CD4-positive, alpha-beta T cell treated with Interleukin-15 for 1 hour (primary cell): ENCODE data around the gene CRHBP.
"Not testable (repeated sequence)": the region's sequence is repeated elsewhere in the genome, so short reads cannot be mapped to it uniquely, and the experiment has no call there.

Source experiments
- DNase-seq: peaks from one replicate; pipeline ENCODE4 v3.0.0-alpha.2; 2020

CRHBP gene, protein sequence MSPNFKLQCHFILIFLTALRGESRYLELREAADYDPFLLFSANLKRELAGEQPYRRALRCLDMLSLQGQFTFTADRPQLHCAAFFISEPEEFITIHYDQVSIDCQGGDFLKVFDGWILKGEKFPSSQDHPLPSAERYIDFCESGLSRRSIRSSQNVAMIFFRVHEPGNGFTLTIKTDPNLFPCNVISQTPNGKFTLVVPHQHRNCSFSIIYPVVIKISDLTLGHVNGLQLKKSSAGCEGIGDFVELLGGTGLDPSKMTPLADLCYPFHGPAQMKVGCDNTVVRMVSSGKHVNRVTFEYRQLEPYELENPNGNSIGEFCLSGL

GRCh38 chr5:76952795-76953536 is at the start of gene CRHBP:
TSS of gene CRHBP (plus strand) at chr5:76953045. CDS start at chr5:76953135, 90 bp downstream.
- DNase-seq, result no peak

GRCh38 chr5:76908166-76908565 is 44.7 kb upstream of the CRHBP start:
- DNase-seq, result no peak

DNA sequence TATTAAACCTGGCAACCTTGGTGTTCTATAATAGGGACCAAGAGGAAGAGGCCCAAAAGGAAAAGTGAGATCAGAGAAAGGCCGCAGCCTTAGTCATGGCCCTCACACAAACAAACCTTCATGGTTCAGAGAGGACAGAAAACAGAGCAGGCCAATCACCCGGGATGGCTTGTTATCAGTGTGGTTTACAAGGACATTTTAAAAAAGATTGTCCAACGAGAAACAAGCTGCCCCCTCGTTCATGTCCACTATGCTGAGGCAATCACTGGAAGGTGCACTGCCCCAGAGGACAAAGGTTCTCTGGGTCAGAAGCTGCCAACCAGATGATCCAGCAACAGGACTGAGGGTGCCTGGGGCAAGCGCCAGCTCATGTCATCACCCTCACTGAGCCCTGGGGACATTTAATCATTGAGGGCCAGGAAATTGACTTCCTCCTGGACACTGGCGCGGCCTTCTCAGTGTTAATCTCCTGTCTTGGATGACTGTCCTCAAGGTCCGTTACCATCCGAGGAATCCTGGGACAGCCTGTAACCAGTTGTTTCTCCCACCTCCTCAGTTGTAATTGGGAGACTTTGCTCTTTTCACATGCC is 42.4 kb upstream of the CRHBP start:
- not testable (repeated sequence) for DNase-seq

DNA sequence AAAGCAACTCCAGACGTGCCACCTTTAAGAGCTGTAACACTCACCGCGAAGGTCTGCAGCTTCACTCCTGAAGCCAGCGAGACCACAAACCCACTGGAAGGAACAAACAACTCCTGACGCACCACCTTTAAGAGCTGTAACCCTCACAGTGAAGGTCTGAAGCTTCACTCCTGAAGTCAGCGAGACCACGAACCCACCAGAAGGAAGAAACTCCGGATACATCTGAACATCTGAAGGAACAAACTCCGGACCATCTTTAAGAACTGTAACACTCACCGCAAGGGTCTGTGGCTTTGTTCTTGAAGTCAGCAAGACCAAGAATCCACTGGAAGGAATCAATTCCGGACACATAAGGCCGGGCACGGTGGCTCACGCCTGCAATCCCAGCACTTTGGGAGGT is 38.2 kb upstream of the CRHBP start:
- not testable (repeated sequence) for DNase-seq

DNA sequence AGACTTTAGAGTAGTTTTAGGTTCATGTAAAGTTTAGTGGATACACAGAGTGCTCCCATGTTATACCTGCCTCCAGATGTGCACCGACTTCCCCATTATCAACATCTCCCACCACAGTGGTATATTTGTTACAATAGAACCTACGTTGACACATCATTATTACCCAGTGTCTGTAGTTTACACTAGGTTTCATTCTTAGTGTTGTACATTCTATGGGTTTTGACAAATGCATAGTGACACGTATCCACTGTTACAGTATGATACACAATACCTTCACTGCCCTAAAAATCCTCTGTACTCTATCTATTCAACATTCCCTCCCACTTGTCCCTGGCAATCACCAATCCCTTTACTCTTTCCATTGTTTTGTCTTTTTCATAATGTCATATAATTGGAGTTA is 34.3 kb upstream of the CRHBP start:
- no peak for DNase-seq

GRCh38 chr5:76920491-76920890 is 32.4 kb upstream of the CRHBP start:
- no peak for DNase-seq

DNA sequence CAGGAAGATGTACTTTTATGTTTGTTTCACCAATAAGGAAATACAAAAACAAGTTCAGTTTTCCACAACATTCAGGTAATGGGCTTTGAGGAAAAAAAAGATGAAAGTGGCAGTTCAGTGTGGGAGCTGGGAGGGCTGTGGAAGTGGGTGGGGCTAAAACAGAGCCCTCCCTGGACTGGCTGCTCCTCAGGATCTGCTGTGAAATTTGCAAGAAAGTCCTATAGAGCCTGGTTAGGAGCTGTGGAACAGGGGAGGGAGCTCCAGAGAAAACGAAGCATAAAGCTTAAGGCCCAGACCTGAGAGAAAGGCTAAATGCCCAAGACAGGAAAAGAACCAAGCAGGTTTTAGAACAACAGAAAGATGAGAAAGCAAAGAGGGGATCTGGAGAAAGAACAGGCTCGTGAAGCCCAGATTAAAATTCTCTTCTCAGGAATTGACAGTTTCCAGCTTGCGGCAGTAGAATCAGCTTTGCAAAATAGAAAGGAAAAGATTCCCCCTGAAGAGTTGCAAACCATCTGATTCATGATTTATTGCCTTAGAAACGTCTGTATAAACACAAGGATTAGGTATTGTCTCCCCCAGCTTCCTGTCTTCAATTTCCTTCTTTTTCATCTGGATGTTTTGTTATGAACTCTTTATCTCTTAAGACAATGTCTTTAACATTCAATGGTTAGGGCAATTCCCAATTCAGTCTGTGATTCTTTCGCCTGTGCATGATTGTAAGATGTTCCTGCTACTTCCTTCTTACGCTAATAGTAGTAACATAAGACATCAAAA is 26.3 kb upstream of the CRHBP start:
- DNase-seq, result no peak

DNA sequence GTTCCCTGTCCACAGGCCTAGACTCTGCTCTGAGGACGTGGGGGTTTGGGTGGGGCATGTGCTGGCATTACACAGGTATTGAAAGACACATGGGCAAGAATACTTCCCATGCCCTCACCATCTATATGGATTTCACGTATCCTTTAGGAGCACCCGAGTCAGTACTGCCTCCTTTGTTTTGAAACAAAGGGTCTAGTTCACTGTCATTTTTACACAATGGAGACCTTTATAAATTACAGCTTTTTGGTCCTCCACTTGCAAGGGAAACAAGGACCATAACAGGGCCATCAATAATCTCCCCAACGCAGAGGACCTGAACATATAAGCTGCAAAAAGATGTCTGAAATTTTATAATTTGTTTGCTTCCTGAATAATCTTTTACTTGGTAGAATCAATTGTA is 24.9 kb upstream of the CRHBP start:
- no peak for DNase-seq

DNA sequence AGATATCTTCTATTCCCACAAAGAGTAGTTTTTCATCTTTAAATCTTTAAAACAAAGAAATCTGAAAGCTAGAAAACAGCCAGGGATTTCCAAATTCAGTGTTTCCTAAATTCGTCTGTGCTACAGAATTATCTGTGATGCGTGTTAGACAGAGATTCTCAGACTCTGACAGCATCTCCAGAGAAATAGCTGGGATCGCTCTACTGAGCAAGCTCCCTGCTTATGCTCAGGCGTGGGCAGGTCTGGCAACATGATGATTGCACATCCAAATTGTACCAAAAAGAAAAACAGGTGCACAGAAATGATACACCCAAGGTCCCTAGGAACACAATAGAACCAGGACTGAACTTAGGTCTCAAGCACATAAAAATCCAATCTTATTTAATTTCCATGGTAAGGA is 22.8 kb upstream of the CRHBP start:
- no peak for DNase-seq

DNA sequence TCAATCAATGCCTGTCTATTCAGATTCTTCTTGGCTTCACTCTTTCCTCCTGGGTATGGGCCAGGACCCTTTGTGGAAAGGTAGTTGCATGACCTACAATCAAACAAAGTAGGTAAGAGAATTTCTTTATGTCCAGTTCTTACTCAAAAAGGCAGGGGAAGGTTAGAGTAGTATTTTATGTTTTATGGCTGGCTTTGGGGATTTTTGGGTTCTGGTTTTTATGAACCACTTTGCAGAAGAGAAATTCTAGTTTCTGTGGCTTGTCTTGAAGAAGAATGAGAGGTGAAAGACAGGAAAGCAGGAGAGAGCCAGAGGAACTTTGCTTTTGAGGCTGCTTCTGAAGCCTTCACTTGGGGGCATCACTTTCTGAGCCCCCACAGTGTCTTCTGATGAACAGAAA is 14.7 kb upstream of the CRHBP start:
- no peak for DNase-seq

GRCh38 chr5:76941000-76941399 is 11.8 kb upstream of the CRHBP start:
- no peak for DNase-seq

- DNase-seq, result no peak
These were observed 11.4 kb upstream of the CRHBP start for GRCh38 chr5:76941442-76941841.

DNA sequence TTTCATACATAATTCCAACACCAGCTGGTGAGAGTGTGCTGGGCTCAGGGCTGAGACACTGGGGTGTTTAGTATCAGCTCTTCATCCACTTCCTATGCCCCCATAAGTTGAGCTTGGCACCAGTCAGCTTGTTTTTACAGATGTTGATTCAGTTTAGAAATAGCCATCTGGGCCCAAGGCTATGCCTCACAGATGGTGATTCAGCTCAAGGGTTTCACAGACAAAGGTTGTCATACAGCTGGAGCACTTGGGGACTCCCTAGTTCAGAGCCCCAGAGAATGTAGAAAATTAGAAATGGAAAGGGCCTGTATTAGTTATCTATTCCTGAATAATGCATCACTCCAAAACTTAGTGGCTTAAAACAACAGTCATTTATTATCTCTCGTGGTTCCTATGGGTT is 10.3 kb upstream of the CRHBP start:
- DNase-seq, result no peak

- no peak for DNase-seq
These were observed 9.8 kb upstream of the CRHBP start for GRCh38 chr5:76943006-76943405.

GRCh38 chr5:76944638-76945037 is 8.2 kb upstream of the CRHBP start:
- no peak for DNase-seq

DNA sequence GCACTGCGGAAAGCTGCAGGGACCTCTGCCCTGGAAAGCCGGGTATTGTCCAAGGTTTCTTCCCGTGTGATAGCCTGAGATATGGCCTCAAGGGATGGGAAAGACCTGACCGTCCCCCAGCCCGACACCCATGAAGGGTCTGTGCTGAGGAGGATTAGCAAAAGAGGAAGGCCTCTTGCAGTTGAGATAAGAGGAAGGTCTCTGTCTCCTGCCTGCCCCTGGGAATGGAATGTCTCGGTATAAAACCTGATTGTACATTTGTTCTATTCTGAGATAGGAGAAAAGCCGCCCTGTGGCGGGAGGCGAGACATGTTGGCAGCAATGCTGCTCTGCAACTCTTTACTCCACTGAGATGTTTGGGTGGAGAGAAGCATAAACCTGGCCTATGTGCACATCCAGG is 7.6 kb upstream of the CRHBP start:
- not testable (repeated sequence) for DNase-seq

- no peak for DNase-seq
These were observed 6.8 kb upstream of the CRHBP start for GRCh38 chr5:76946090-76946489.

DNA sequence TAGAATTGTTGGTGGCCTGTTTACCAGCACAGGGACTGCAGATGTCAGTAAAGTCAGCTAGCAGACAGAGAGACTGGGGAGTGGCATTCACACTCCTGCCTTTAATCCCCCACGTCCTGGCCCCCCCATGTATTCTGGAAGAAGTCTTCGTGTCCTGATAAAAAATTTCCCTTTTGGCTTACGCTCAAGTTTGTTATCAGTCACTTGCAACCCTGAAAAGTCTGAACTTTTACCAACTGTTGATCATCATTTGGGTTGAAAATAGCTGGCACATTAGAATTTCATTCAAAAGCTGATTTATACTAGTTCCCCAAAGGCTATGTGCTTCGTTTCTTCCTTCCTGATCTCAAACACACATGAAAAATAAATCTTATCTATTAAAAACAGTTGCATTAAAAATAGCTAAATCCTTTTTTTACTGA is 5.8 kb upstream of the CRHBP start:
- no peak for DNase-seq

DNA sequence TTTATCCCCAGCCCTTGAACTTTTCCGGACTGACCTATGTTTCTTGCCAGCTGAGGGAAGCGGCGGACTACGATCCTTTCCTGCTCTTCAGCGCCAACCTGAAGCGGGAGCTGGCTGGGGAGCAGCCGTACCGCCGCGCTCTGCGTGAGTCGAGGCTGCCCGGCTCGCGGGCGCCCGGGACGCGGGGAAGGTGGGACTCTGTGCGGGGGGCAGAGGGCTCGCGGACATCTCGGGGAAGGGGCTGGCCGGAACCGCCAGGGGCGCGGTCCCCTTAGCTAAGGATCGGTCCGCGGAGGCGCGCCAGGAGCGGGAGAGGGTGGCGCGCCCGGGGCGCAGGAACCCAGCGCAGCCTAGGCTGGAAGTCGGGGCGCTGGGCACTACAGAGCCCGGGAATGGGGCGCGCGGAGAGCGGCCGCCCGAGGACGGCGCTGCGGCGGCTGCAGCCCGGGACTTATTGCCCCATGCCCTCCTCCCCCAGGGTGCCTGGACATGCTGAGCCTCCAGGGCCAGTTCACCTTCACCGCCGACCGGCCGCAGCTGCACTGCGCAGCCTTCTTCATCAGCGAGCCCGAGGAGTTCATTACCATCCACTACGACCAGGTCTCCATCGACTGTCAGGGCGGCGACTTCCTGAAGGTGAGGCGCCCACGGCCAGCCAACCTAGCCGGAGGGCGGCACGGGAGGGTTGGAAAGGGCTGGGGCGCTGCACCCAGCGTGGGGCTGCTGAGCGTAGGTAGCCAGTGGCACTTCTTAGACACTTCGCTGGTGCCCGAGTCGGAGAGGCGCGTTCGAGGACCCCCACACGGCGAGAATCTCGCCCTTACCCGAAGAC is 922 bp downstream of the CRHBP start:
- no peak for DNase-seq

DNA sequence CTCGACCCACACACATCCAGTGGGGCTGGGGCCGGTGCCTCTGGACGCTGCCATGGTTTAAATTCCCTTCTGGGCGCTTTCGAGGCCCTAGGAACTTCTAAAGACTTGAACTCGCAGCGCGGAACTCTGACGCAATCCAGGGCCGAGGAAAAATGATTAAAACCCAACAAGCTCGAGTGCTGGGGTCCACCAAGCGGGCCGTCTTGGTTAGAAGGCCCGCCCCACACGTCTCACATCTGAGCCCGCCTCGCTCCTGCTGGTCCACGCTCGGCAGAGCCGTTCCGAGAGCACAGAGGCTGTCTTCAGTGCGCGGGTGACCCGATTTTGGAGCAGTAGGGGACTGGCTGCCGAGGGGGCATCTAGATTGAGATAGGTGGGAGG is 1.5 kb downstream of the CRHBP start:
- no peak for DNase-seq

- no peak for DNase-seq
These were observed 3.2 kb downstream of the CRHBP start for GRCh38 chr5:76956033-76956432.

DNA sequence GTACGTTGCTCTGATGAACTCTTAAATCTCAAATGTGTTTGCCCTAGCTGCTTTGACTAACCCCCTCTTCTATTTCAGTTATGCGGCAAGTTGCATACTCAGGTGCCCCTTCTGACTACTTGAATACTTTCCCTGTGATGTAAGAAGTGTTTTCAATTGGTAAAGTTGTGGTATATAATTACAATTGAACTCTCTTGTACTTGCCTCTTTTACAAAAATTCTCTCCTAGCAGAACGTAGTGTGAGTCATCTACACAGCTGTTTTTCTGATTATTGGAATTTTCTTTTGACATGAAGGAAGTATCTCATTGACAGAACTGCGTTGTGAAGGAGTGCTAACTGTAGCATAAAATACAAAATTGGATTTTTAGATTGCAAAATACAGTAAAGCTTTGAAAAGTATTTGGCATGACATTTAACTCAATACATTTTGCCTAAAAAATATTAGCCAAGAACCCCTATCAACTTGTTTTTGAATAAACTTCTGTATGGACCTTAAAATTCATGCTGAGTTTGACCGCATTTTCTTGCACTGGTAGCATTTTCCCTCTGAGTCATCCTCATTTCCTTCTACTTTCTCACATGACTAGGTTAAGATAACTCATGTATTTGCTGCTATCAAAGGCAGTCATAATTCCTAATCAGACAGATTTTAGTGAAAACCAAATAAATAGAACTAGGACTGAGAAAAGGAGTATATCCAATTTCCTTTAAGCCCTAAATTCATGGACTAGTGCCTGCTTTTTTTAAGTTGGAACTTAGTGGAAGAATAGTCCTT is 6.3 kb downstream of the CRHBP start:
- no peak for DNase-seq
